Stimulated activated CD4-positive, alpha-beta T cell treated with anti-CD3 and anti-CD28 coated beads, TNF-alpha, amount 100 ng/mL, for 1 hour (primary cell): ENCODE measurements around the gene PINLYP.

Experiments
- DNase-seq, 3 donors: peaks; one replicate each; pipeline ENCODE4 v3.0.0-alpha.2; 2020; ENCODE audit warnings: low read depth in 3 of 3, low spot score in 1 of 3

Gene PINLYP

GRCh38 chr19:43628646-43629326 is 53.2 kb downstream of the PINLYP start:
- no peak for DNase-seq

GRCh38 chr19:43631491-43631890 is 55.9 kb downstream of the PINLYP start:
- no peak for DNase-seq
